K562 (cell line): ENCODE measurements around the gene ZBTB44. TPM values are rescaled to one million over a fixed set of nuclear protein-coding genes. Genes with fewer than 3 reads are reported as not detected.

Experiments
- ATAC-seq: fragments of 200-7000 bp; cut with Tn5 transposase; 3 replicates; pipeline ENCODE4 v1.9.1; 2020; ENCODE audit warnings: moderate library complexity
- BruUV-seq: library from RNA; stranded (reverse); fragments of 400-500 nt; replicated peaks from 2 replicates; lab custom pipeline; 2021; lab: Mats Ljungman, UMichigan
- CTCF ChIA-PET: fragments of 300-600 bp; formaldehyde crosslinking; extraction: SDS; loops from one replicate; lab custom pipeline; 2021; ENCODE audit warnings: low intra/inter-chr PET ratio; lab: Yijun Ruan, JAX
- POLR2A ChIA-PET: fragments of 300-600, 350-650 bp; sonication (Branson Sonifier 250); formaldehyde crosslinking; extraction: SDS; loops from one replicate; lab custom pipeline; 2021; ENCODE audit warnings: antibody characterized with exemption, inconsistent platforms; lab: Yijun Ruan, JAX
- DNase-seq, 4 experiments: peaks; one replicate each; pipeline versions ENCODE4 v3.0.0 to v3.0.0-alpha.2; 2011 to 2018; ENCODE audit warnings: low spot score in 3 of 4, mixed read lengths in 3 of 4; ENCODE audit errors: extremely low read depth in 1 of 4
- FAIRE-seq: peaks from 2 replicates; lab custom pipeline; 2011; peaks lifted over from hg19 to GRCh38; lab: Jason Lieb, UNC
- H2AFZ ChIP-seq: 2 replicates; pipeline ENCODE4 v1.6.0; 2011; ENCODE audit warnings: low read depth, low read length, control low read depth, inconsistent platforms
- H3K27ac ChIP-seq: fragments of 200-600 bp; 3 replicates; pipeline ENCODE4 v1.8.0; 2011; ENCODE audit warnings: low read depth, mild to moderate bottlenecking, control low read depth, inconsistent platforms, low read length, moderate library complexity, mixed read lengths; ENCODE audit errors: extremely low read depth
- H3K27me3 ChIP-seq, 2 experiments: fragments of 300-600 bp in 1 of 2; 2 replicates in 1 of 2; 3 replicates in 1 of 2; pipeline versions ENCODE4 v1.6.0 to v1.8.0; 2011; ENCODE audit warnings: inconsistent platforms in 2 of 2, low read length in 2 of 2, mild to moderate bottlenecking in 1 of 2, mixed read lengths in 1 of 2, moderate library complexity in 1 of 2; ENCODE audit not compliant: control insufficient read depth in 2 of 2, insufficient read depth in 2 of 2
- H3K36me3 ChIP-seq: fragments of 300-600 bp; 3 replicates; pipeline ENCODE4 v1.8.0; 2011; ENCODE audit warnings: mild to moderate bottlenecking, low read length, inconsistent platforms; ENCODE audit not compliant: control insufficient read depth, insufficient read depth
- H3K4me1 ChIP-seq, 2 experiments: fragments of 200-600 bp in 1 of 2; replicated peaks in 1 of 2; 2 replicates in 1 of 2; 3 replicates in 1 of 2; pipeline versions ENCODE4 v1.5.1 to v1.8.0; 2011; ENCODE audit warnings: inconsistent platforms in 2 of 2, low read length in 2 of 2, mild to moderate bottlenecking in 1 of 2, mixed read lengths in 1 of 2, moderate library complexity in 1 of 2; ENCODE audit not compliant: control insufficient read depth in 2 of 2, insufficient read depth in 2 of 2
- H3K4me2 ChIP-seq: 2 replicates; pipeline ENCODE4 v1.6.1; 2011; ENCODE audit warnings: low read length, control low read depth, inconsistent platforms, mixed read lengths; ENCODE audit not compliant: insufficient read depth
- H3K4me3 ChIP-seq: fragments of 200-600 bp; sonication (generic), shearing (Covaris generic); 2 replicates; pipeline ENCODE4 v1.5.1; 2016; ENCODE audit warnings: control low read depth, inconsistent platforms
- H3K79me2 ChIP-seq: fragments of 200-600 bp; 3 replicates; pipeline ENCODE4 v1.8.0; 2011; ENCODE audit warnings: low read length, inconsistent platforms; ENCODE audit not compliant: control insufficient read depth, insufficient read depth
- H3K9ac ChIP-seq, 2 experiments: 2 replicates each; pipeline versions ENCODE4 v1.6.0 to v1.6.1; 2011; ENCODE audit warnings: low read depth in 2 of 2, low read length in 2 of 2, control low read depth in 1 of 2, inconsistent platforms in 1 of 2, mild to moderate bottlenecking in 1 of 2, mixed read lengths in 1 of 2; ENCODE audit not compliant: insufficient read depth in 1 of 2
- H3K9me1 ChIP-seq: one replicate; pipeline ENCODE4 v1.6.0; 2011; ENCODE audit warnings: inconsistent platforms, mild to moderate bottlenecking, low read length, moderate library complexity; ENCODE audit not compliant: control insufficient read depth, insufficient read depth
- H3K9me3 ChIP-seq: replicated peaks from 2 replicates; pipeline ENCODE4 v1.5.1; 2011; ENCODE audit warnings: low read depth, low read length, inconsistent platforms; ENCODE audit not compliant: control insufficient read depth, insufficient read depth
- H4K20me1 ChIP-seq: replicated peaks from 2 replicates; pipeline ENCODE4 v1.6.1; 2011; ENCODE audit warnings: low read length, inconsistent platforms, mixed read lengths; ENCODE audit not compliant: control insufficient read depth, insufficient read depth
- MTA2 ChIP-seq: fragments of 450-650 bp; IDR thresholded peaks from 2 replicates; pipeline ENCODE4 v1.6.1; 2016; ENCODE audit warnings: low read depth
- NR1H2 ChIP-seq: sonication (generic); formaldehyde crosslinking; IDR thresholded peaks from 2 replicates; pipeline ENCODE4 v1.4.0; 2020; ENCODE audit warnings: mild to moderate bottlenecking, missing genetic modification reagents
- PPARD ChIP-seq: fragments of 250-450 bp; sonication (Bioruptor Pico); IDR thresholded peaks from 2 replicates; pipeline ENCODE4 v1.8.0; 2022; ENCODE audit warnings: inconsistent platforms, mild to moderate bottlenecking, moderate library complexity
- PURB ChIP-seq: sonication (generic); formaldehyde crosslinking; IDR thresholded peaks from 2 replicates; pipeline ENCODE4 v1.9.0; 2021; ENCODE audit warnings: low read depth, mild to moderate bottlenecking, missing genetic modification reagents
- SMARCE1 ChIP-seq: fragments of 450-650 bp; IDR thresholded peaks from 2 replicates; pipeline ENCODE4 v1.7.1; 2016; ENCODE audit warnings: mild to moderate bottlenecking
- SRSF7 ChIP-seq: fragments of 200-400 bp; formaldehyde crosslinking; optimal IDR thresholded peaks from 2 replicates; pipeline ENCODE3; 2017; ENCODE audit warnings: mild to moderate bottlenecking, low read depth, low read length
- WGBS: fragments of 100-300 bp; shearing (Covaris generic); methylation state at CpG from one replicate; pipeline ENCODE4 v1.1.6; 2016; ENCODE audit warnings: low coverage, mixed read lengths; ENCODE audit not compliant: insufficient coverage; ENCODE audit errors: missing lambda C conversion rate; 5-methylcytosine and 5-hydroxymethylcytosine counted together
- in situ Hi-C: fragments of 300-500 bp; cut with MboI; formaldehyde crosslinking; loops from 4 replicates; pipeline ENCODE4 v1.15.0; 2018; ENCODE audit warnings: inconsistent platforms, mixed read lengths
- intact Hi-C: fragments of 100-400 bp; cut with micrococcal nuclease; formaldehyde crosslinking; loops from 2 replicates; pipeline ENCODE4 v1.14.2; 2022
- polyA plus RNA-seq, 8 experiments: library from polyadenylated mRNA; depleted of rRNA in 4 of 8; stranded (reverse) in 5 of 8; unstranded in 3 of 8; fragments of >200 nt; fragmentation: Nextera tagmentation in 2 of 8; fragmentation: Illumina TruSeq in 1 of 8; extraction: Ambion mirVana in 2 of 8; extraction: Trizol in 1 of 8; gene quantifications; 2 replicates each; pipeline versions ENCODE4 v1.2.1 to v1.2.3, GENCODE V29; 2011 to 2014; ENCODE audit warnings: inconsistent platforms in 1 of 8, missing spikeins in 1 of 8
- total RNA-seq, 7 experiments: library from RNA; depleted of rRNA in 6 of 7; stranded (reverse); fragments of >200 nt in 6 of 7; fragmentation: Illumina TruSeq in 2 of 7; extraction: Trizol in 2 of 7; gene quantifications; 2 replicates each; pipeline versions ENCODE4 v1.2.1 to v1.2.3, GENCODE V29; 2011 to 2021; ENCODE audit warnings: low replicate concordance in 1 of 7
- TF ChIP-seq, protein P1 (sequence below): fragments of 250-450 bp; sonication (Bioruptor Pico); IDR thresholded peaks from 2 replicates; pipeline ENCODE4 v1.4.0; 2020
- TF ChIP-seq, protein P2 (sequence below): sonication (generic); formaldehyde crosslinking; IDR thresholded peaks from 2 replicates; pipeline ENCODE4 v1.8.0; 2023; ENCODE audit warnings: mild to moderate bottlenecking, missing genetic modification reagents
- TF ChIP-seq, protein P3 (sequence below): fragments of 450-650 bp; formaldehyde crosslinking; IDR thresholded peaks from 2 replicates; pipeline ENCODE4 v1.4.0; 2020; ENCODE audit warnings: mild to moderate bottlenecking, mixed read lengths

The ZBTB44 gene
- total and polyA plus RNA-seq, 9 of the 15 experiments (the other 6 are each of a cell fraction or from before 2014, with no cell fraction given): 4.7 to 27.1 (median 17.3) TPM

DNA sequence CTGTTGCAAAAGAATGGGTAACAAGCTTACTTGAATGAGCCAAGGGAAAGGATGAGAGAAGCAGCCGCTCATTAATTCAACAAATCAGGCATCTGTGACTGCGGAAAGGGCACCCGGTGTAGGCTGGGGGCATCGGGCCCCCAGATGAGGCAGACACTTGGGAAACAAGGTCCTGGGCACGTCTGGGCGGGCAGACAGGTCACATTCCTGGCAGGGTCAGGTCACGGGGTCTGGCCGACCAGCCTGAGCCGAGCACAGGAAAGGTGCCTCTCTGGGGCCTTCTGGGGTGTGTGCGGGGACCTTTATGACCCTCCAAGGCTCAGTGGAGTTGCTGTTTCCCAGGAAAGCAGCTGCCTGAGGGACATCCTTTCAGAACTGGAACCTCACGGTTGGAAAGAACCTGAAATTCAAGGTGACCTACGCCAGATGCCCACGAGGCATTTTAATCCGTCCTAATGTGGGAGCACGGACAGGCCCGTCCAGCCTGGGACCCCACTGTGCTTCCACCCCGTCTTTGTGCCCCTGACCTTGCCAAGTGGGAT is 98.1 kb downstream of the ZBTB44 start:
- no TSS peak for BruUV-seq
- Histone ChIP-seq H3K27ac (no peak overlapping the region), H4K20me1 (peaks cover 7% of the 10 kb centered on the region), H3K4me2 (no peak overlapping the region), H3K79me2 (no peaks in the 10 kb centered on the region), H3K27me3 (peaks cover 33 to 88% of the 10 kb centered on the region in 2 experiments; a peak in 4 of 5 replicates), H3K9me1 (no peaks in the 10 kb centered on the region), H3K9me3 (no peaks in the 10 kb centered on the region), H3K9ac (no peak overlapping the region), H3K4me3 (no peak overlapping the region), H3K4me1 (peaks cover 0 to 8% of the 10 kb centered on the region in 2 experiments; a peak in 1 of 5 replicates), H3K36me3 (no peaks in the 10 kb centered on the region), H2AFZ (no peak overlapping the region)
- ChIA-PET CTCF (no interaction called here), POLR2A (no interaction called here)
- ATAC-seq (no peak), DNase-seq (no peak), FAIRE-seq (no peak)
- intact Hi-C loops: no loop called here
- TF ChIP-seq SRSF7 (no peak), MTA2 (no peak), PURB (CRISPR knock-in tag) (no peak), SMARCE1 (no peak), NR1H2 (CRISPR knock-in tag) (no peak), PPARD (CRISPR knock-in tag) (no peak)
- TF ChIP-seq, protein P1, sequence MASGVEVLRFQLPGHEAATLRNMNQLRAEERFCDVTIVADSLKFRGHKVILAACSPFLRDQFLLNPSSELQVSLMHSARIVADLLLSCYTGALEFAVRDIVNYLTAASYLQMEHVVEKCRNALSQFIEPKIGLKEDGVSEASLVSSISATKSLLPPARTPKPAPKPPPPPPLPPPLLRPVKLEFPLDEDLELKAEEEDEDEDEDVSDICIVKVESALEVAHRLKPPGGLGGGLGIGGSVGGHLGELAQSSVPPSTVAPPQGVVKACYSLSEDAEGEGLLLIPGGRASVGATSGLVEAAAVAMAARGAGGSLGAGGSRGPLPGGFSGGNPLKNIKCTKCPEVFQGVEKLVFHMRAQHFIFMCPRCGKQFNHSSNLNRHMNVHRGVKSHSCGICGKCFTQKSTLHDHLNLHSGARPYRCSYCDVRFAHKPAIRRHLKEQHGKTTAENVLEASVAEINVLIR: no peak
- TF ChIP-seq, protein P2, sequence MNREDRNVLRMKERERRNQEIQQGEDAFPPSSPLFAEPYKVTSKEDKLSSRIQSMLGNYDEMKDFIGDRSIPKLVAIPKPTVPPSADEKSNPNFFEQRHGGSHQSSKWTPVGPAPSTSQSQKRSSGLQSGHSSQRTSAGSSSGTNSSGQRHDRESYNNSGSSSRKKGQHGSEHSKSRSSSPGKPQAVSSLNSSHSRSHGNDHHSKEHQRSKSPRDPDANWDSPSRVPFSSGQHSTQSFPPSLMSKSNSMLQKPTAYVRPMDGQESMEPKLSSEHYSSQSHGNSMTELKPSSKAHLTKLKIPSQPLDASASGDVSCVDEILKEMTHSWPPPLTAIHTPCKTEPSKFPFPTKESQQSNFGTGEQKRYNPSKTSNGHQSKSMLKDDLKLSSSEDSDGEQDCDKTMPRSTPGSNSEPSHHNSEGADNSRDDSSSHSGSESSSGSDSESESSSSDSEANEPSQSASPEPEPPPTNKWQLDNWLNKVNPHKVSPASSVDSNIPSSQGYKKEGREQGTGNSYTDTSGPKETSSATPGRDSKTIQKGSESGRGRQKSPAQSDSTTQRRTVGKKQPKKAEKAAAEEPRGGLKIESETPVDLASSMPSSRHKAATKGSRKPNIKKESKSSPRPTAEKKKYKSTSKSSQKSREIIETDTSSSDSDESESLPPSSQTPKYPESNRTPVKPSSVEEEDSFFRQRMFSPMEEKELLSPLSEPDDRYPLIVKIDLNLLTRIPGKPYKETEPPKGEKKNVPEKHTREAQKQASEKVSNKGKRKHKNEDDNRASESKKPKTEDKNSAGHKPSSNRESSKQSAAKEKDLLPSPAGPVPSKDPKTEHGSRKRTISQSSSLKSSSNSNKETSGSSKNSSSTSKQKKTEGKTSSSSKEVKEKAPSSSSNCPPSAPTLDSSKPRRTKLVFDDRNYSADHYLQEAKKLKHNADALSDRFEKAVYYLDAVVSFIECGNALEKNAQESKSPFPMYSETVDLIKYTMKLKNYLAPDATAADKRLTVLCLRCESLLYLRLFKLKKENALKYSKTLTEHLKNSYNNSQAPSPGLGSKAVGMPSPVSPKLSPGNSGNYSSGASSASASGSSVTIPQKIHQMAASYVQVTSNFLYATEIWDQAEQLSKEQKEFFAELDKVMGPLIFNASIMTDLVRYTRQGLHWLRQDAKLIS (CRISPR knock-in tag): no peak
- TF ChIP-seq, protein P3, sequence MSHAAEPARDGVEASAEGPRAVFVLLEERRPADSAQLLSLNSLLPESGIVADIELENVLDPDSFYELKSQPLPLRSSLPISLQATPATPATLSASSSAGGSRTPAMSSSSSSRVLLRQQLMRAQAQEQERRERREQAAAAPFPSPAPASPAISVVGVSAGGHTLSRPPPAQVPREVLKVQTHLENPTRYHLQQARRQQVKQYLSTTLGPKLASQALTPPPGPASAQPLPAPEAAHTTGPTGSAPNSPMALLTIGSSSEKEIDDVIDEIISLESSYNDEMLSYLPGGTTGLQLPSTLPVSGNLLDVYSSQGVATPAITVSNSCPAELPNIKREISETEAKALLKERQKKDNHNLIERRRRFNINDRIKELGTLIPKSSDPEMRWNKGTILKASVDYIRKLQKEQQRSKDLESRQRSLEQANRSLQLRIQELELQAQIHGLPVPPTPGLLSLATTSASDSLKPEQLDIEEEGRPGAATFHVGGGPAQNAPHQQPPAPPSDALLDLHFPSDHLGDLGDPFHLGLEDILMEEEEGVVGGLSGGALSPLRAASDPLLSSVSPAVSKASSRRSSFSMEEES (CRISPR knock-in tag): no peak
- in situ Hi-C loops: loop anchor here (10.0 kb wide), 1 partner anchor 208 kb away; the partner anchor contains the start of gene ADAMTS8
- 2% methylated on average over 17 of the region's 17 CpGs for WGBS
